HCT116 (cell line): ENCODE data around the gene CORO2B.

ENCODE experiments used
- CEBPB ChIP-seq: IDR thresholded peaks from 2 replicates; pipeline ENCODE4 v1.6.1; 2012; ENCODE audit warnings: low read depth
- ELF1 ChIP-seq: IDR thresholded peaks from 2 replicates; pipeline ENCODE4 v1.6.1; 2012; ENCODE audit warnings: low read depth, borderline replicate concordance
- EZH2 ChIP-seq: fragments of 200-600 bp; sonication (generic); IDR thresholded peaks from 2 replicates; pipeline ENCODE4 v1.6.1; 2017; ENCODE audit warnings: antibody characterized with exemption, mixed run types
- FOSL1 ChIP-seq: IDR thresholded peaks from 2 replicates; pipeline ENCODE4 v1.6.1; 2012; ENCODE audit warnings: low read depth
- POLR2A ChIP-seq: IDR thresholded peaks from 2 replicates; pipeline ENCODE4 v1.7.0; 2011; ENCODE audit warnings: borderline replicate concordance; ENCODE audit not compliant: insufficient read depth, insufficient read length; ENCODE audit errors: extremely low read depth
- POLR2AphosphoS5 ChIP-seq: IDR thresholded peaks from 2 replicates; pipeline ENCODE4 v1.6.1; 2011; ENCODE audit warnings: mild to moderate bottlenecking, low read depth, low read length, moderate library complexity
- SP1 ChIP-seq: IDR thresholded peaks from 2 replicates; pipeline ENCODE4 v1.6.1; 2012; ENCODE audit warnings: low read depth
- SRF ChIP-seq: IDR thresholded peaks from 2 replicates; pipeline ENCODE4 v1.6.1; 2012; ENCODE audit warnings: low read depth
- ZNF274 ChIP-seq: fragments of 200-500 bp; sonication (Bioruptor generic); IDR thresholded peaks from 2 replicates; pipeline ENCODE4 v1.6.1; 2014; ENCODE audit warnings: mild to moderate bottlenecking, low read depth, low read length, inconsistent platforms
- TF ChIP-seq, protein P1 (sequence below), 3 experiments: fragments of 200-600 bp in 1 of 3; sonication (generic) in 1 of 3; IDR thresholded peaks in 2 of 3; conservative IDR thresholded peaks in 1 of 3; 2 replicates each; pipeline ENCODE4 v1.5.1; 2012 to 2017; ENCODE audit warnings: low read depth in 2 of 3, low read length in 2 of 3, antibody characterized with exemption in 1 of 3, borderline replicate concordance in 1 of 3, control low read depth in 1 of 3, mild to moderate bottlenecking in 1 of 3, mixed read lengths in 1 of 3, mixed run types in 1 of 3, moderate library complexity in 1 of 3; ENCODE audit not compliant: insufficient read depth in 1 of 3
- TF ChIP-seq, protein P2 (sequence below): IDR thresholded peaks from 2 replicates; pipeline ENCODE4 v1.6.1; 2012

DNA sequence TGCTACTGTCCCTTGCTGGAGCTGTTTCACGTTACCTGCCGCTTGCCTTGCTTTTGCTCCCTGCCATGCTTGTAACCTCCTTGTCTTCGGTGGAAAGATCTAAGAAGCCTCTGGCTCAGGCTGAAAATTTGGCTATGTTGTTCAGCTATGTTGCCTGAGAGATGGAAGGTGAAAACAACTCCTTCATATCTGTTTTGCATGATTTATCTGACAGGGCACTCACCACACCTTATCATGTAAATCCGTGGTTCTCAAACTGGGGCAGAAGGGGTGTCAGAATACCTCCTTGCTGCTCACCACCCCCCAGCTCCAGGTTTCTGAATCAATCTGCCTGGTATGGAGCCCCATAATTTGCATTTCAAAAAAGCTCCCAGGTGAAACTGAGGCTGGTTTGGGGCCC is 6.5 kb upstream of the CORO2B start:
- TF ChIP-seq POLR2A (no peak), SP1 (no peak), POLR2AphosphoS5 (no peak), ELF1 (no peak), FOSL1 (no peak), CEBPB (no peak), EZH2 (no peak), SRF (no peak), ZNF274 (no peak)
- TF ChIP-seq, protein P1, sequence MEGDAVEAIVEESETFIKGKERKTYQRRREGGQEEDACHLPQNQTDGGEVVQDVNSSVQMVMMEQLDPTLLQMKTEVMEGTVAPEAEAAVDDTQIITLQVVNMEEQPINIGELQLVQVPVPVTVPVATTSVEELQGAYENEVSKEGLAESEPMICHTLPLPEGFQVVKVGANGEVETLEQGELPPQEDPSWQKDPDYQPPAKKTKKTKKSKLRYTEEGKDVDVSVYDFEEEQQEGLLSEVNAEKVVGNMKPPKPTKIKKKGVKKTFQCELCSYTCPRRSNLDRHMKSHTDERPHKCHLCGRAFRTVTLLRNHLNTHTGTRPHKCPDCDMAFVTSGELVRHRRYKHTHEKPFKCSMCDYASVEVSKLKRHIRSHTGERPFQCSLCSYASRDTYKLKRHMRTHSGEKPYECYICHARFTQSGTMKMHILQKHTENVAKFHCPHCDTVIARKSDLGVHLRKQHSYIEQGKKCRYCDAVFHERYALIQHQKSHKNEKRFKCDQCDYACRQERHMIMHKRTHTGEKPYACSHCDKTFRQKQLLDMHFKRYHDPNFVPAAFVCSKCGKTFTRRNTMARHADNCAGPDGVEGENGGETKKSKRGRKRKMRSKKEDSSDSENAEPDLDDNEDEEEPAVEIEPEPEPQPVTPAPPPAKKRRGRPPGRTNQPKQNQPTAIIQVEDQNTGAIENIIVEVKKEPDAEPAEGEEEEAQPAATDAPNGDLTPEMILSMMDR (IDR thresholded peaks at IDR 0.05 in 2 of 3, conservative IDR thresholded peaks at IDR 0.05 in 1 of 3; ENCODE audit: borderline replicate concordance in 1 of 3, insufficient read depth in 1 of 3, low read depth in 2 of 3, low read length in 2 of 3), result no peak
- TF ChIP-seq, protein P2, sequence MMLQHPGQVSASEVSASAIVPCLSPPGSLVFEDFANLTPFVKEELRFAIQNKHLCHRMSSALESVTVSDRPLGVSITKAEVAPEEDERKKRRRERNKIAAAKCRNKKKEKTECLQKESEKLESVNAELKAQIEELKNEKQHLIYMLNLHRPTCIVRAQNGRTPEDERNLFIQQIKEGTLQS, result no peak
